SK-N-SH (cell line): Measurements from ENCODE around the gene GNAL. TPM values are rescaled to one million over a fixed set of nuclear protein-coding genes. Genes with fewer than 3 reads are reported as not detected.

ENCODE experiments used
- CTCF ChIA-PET: fragments of 300-600, 350-600 bp; formaldehyde crosslinking; extraction: SDS; loops from one replicate; lab custom pipeline; 2021; lab: Yijun Ruan, JAX
- POLR2A ChIA-PET: fragments of 350-600 bp; sonication (Branson Sonifier 250); formaldehyde crosslinking; extraction: SDS; loops from one replicate; lab custom pipeline; 2020; ENCODE audit warnings: antibody characterized with exemption, inconsistent platforms; lab: Yijun Ruan, JAX
- DNase-seq: peaks from one replicate; pipeline ENCODE4 v3.0.0; 2012
- H2AFZ ChIP-seq: fragments of 200-600 bp; sonication (generic); 2 replicates; pipeline ENCODE4 v1.8.1; 2016; ENCODE audit warnings: antibody characterized with exemption, mild to moderate bottlenecking, low read depth
- H3F3A ChIP-seq: fragments of 200-600 bp; sonication (generic); replicated peaks from 2 replicates; pipeline ENCODE3; 2016; ENCODE audit warnings: antibody characterized with exemption, mild to moderate bottlenecking; ENCODE audit not compliant: insufficient read depth
- H3K27ac ChIP-seq, 2 experiments: fragments of 200-500 bp in 1 of 2; fragments of 200-600 bp in 1 of 2; sonication (Bioruptor generic) in 1 of 2; sonication (generic), shearing (Covaris generic) in 1 of 2; 2 replicates each; pipeline versions ENCODE4 v1.5.1 to v1.6.1; 2014 to 2016; ENCODE audit warnings: low read depth in 2 of 2, inconsistent platforms in 1 of 2, low read length in 1 of 2, mild to moderate bottlenecking in 1 of 2, mixed read lengths in 1 of 2
- H3K27me3 ChIP-seq: fragments of 200-600 bp; sonication (generic), shearing (Covaris generic); 2 replicates; pipeline ENCODE4 v1.6.1; 2016; ENCODE audit warnings: mixed run types; ENCODE audit not compliant: insufficient read depth
- H3K36me3 ChIP-seq, 2 experiments: fragments of 200-500 bp in 1 of 2; fragments of 200-600 bp in 1 of 2; sonication (Bioruptor generic) in 1 of 2; sonication (generic) in 1 of 2; replicated peaks in 1 of 2; 2 replicates each; pipeline versions ENCODE3 to v1.5.1; 2014 to 2016; ENCODE audit warnings: low read length in 1 of 2, mild to moderate bottlenecking in 1 of 2; ENCODE audit not compliant: insufficient read depth in 2 of 2, control insufficient read depth in 1 of 2
- H3K4me1 ChIP-seq, 2 experiments: fragments of 200-500 bp in 1 of 2; fragments of 200-600 bp in 1 of 2; sonication (Bioruptor generic) in 1 of 2; sonication (generic), shearing (Covaris generic) in 1 of 2; 2 replicates each; pipeline versions ENCODE4 v1.5.1 to v1.6.1; 2014 to 2016; ENCODE audit warnings: low read depth in 1 of 2, low read length in 1 of 2, mixed run types in 1 of 2; ENCODE audit not compliant: insufficient read depth in 2 of 2, control insufficient read depth in 1 of 2
- H3K4me2 ChIP-seq: fragments of 200-600 bp; sonication (generic), shearing (Covaris generic); 2 replicates; pipeline ENCODE4 v1.6.1; 2017; ENCODE audit warnings: mixed run types
- H3K4me3 ChIP-seq, 2 experiments: fragments of 200-500 bp in 1 of 2; fragments of 200-600 bp in 1 of 2; sonication (Bioruptor generic) in 1 of 2; sonication (generic), shearing (Covaris generic) in 1 of 2; 2 replicates each; pipeline versions ENCODE4 v1.5.1 to v1.8.1; 2014 to 2016; ENCODE audit warnings: low read depth in 2 of 2, inconsistent platforms in 1 of 2, low read length in 1 of 2, mild to moderate bottlenecking in 1 of 2, mixed read lengths in 1 of 2, moderate library complexity in 1 of 2
- H3K79me2 ChIP-seq: fragments of 200-600 bp; sonication (generic); 2 replicates; pipeline ENCODE4 v1.8.1; 2017; ENCODE audit warnings: mild to moderate bottlenecking; ENCODE audit not compliant: insufficient read depth
- H3K9ac ChIP-seq: fragments of 200-600 bp; sonication (generic); 2 replicates; pipeline ENCODE4 v1.6.1; 2017; ENCODE audit warnings: mixed run types
- H3K9me2 ChIP-seq: fragments of 200-600 bp; sonication (generic); 2 replicates; pipeline ENCODE4 v1.6.1; 2017; ENCODE audit warnings: mixed run types
- H3K9me3 ChIP-seq: fragments of 200-600 bp; sonication (generic); 2 replicates; pipeline ENCODE4 v1.6.1; 2017; ENCODE audit warnings: mixed run types, mild to moderate bottlenecking, moderate library complexity
- H4K20me1 ChIP-seq: fragments of 200-600 bp; sonication (generic); 2 replicates; pipeline ENCODE4 v1.6.1; 2017; ENCODE audit warnings: mild to moderate bottlenecking, mixed run types; ENCODE audit not compliant: insufficient read depth
- EZH2phosphoT487 ChIP-seq: fragments of 200-600 bp; sonication (generic); IDR thresholded peaks from 2 replicates; pipeline ENCODE4 v1.6.1; 2017; ENCODE audit warnings: low read depth, mixed run types, mild to moderate bottlenecking, antibody characterized with exemption, moderate library complexity, borderline replicate concordance
- FOSL2 ChIP-seq: IDR thresholded peaks from 2 replicates; pipeline ENCODE4 v1.4.0; 2012; ENCODE audit warnings: low read depth, mild to moderate bottlenecking, moderate library complexity, borderline replicate concordance
- FOXJ3 ChIP-seq: sonication (generic); formaldehyde crosslinking; IDR thresholded peaks from 2 replicates; pipeline ENCODE4 v1.5.1; 2020; ENCODE audit warnings: mild to moderate bottlenecking, missing genetic modification reagents
- FOXM1 ChIP-seq: IDR thresholded peaks from 2 replicates; pipeline ENCODE4 v1.4.0; 2012; ENCODE audit warnings: low read depth, mild to moderate bottlenecking
- MEF2A ChIP-seq: IDR thresholded peaks from 2 replicates; pipeline ENCODE4 v1.4.0; 2012; ENCODE audit warnings: low read depth, borderline replicate concordance
- MXI1 ChIP-seq: IDR thresholded peaks from 2 replicates; pipeline ENCODE4 v1.6.1; 2012; ENCODE audit warnings: mild to moderate bottlenecking, low read depth, low read length, improper control_type of control experiment
- NRF1 ChIP-seq: IDR thresholded peaks from 2 replicates; pipeline ENCODE4 v1.6.1; 2012; ENCODE audit warnings: low read depth, mild to moderate bottlenecking, low read length
- RAD21 ChIP-seq: IDR thresholded peaks from 2 replicates; pipeline ENCODE4 v1.6.1; 2012; ENCODE audit warnings: mild to moderate bottlenecking, low read length
- RXRA ChIP-seq: IDR thresholded peaks from 2 replicates; pipeline ENCODE4 v1.4.0; 2012; ENCODE audit warnings: low read depth, mild to moderate bottlenecking, borderline replicate concordance
- TCF12 ChIP-seq: IDR thresholded peaks from 2 replicates; pipeline ENCODE4 v1.4.0; 2012
- YY1 ChIP-seq: IDR thresholded peaks from 2 replicates; pipeline ENCODE4 v1.4.0; 2012; ENCODE audit warnings: low read depth, mild to moderate bottlenecking
- WGBS: methylation state at CpG from one replicate; pipeline ENCODE4 v1.1.6; 2017; ENCODE audit warnings: low lambda C conversion rate; 5-methylcytosine and 5-hydroxymethylcytosine counted together
- polyA plus RNA-seq, 3 experiments: library from polyadenylated mRNA; depleted of rRNA; stranded (reverse); fragments of >200 nt; gene quantifications; 2 replicates each; pipeline ENCODE4 v1.2.3, GENCODE V29; 2012
- TF ChIP-seq, protein P1 (sequence below): fragments of 200-600 bp; sonication (generic); IDR thresholded peaks from 2 replicates; pipeline ENCODE4 v1.6.1; 2017; ENCODE audit warnings: antibody characterized with exemption, mild to moderate bottlenecking, moderate library complexity
- TF ChIP-seq, protein P2 (sequence below): fragments of 150-350 bp; IDR thresholded peaks from 2 replicates; pipeline ENCODE4 v1.6.1; 2016; ENCODE audit warnings: mild to moderate bottlenecking, low read depth, low read length

Gene GNAL
- polyA plus RNA-seq, 1 of the 3 experiments (the other 2 are of a cell fraction) = 0.13 TPM

DNA sequence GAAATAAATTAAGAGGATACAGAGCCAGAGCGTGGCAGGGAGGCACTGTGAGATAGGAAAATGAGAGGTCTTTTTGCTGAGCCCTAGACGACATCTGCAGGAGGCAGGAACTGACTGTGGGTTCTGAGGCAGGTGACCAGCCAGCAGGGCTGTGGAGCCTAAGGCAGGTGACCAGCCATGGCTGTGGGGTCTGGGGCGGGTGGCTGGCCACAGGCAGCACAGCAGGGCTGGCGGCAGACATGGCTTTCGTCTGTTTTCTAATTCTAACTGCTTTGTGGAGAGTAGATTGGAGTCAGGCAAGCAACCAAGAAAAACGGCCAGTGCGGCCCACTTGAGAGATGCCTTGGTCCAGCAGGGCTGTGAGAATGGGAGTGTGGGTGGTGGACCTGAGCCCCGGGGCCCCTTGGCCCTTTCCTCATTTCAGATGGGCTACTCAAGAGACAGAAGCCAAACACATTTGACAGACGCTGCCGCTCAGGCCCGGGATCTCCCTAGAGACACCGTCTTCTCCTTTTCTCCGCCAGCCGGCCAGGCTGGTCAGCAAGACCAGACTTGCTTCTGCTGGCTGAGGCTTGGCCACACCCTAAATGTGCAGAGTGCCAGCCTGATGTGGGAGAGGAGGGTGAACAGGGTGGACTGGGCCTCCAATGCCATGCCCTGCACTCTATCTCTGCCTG is 19.7 kb upstream of the GNAL start:
- Histone ChIP-seq H3K27me3 (peaks cover 86% of the 10 kb centered on the region), H3K9me2 (no peaks in the 10 kb centered on the region), H4K20me1 (no peaks in the 10 kb centered on the region), H3K4me3 (no peak overlapping the region)
- TF ChIP-seq YY1 (no peak), NRF1 (no peak), TCF12 (no peak), FOXJ3 (CRISPR knock-in tag) (no peak), MXI1 (no peak), RAD21 (no peak)
- TF ChIP-seq, protein P1, sequence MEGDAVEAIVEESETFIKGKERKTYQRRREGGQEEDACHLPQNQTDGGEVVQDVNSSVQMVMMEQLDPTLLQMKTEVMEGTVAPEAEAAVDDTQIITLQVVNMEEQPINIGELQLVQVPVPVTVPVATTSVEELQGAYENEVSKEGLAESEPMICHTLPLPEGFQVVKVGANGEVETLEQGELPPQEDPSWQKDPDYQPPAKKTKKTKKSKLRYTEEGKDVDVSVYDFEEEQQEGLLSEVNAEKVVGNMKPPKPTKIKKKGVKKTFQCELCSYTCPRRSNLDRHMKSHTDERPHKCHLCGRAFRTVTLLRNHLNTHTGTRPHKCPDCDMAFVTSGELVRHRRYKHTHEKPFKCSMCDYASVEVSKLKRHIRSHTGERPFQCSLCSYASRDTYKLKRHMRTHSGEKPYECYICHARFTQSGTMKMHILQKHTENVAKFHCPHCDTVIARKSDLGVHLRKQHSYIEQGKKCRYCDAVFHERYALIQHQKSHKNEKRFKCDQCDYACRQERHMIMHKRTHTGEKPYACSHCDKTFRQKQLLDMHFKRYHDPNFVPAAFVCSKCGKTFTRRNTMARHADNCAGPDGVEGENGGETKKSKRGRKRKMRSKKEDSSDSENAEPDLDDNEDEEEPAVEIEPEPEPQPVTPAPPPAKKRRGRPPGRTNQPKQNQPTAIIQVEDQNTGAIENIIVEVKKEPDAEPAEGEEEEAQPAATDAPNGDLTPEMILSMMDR = no peak
- TF ChIP-seq, protein P2, sequence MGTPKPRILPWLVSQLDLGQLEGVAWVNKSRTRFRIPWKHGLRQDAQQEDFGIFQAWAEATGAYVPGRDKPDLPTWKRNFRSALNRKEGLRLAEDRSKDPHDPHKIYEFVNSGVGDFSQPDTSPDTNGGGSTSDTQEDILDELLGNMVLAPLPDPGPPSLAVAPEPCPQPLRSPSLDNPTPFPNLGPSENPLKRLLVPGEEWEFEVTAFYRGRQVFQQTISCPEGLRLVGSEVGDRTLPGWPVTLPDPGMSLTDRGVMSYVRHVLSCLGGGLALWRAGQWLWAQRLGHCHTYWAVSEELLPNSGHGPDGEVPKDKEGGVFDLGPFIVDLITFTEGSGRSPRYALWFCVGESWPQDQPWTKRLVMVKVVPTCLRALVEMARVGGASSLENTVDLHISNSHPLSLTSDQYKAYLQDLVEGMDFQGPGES = no peak
- TF ChIP-seq, all 33 proteins: peak for 0
- Histone ChIP-seq H3K9me3 (no peaks in the 10 kb centered on the region), H3K9ac (no peak overlapping the region), H3K27ac (no peak overlapping the region), H3K4me1 (no peaks in the 10 kb centered on the region), H2AFZ (no peak overlapping the region), H3K79me2 (no peaks in the 10 kb centered on the region), H3K36me3 (no peaks in the 10 kb centered on the region), H3F3A (no peaks in the 10 kb centered on the region), H3K4me2 (no peak overlapping the region)
- whole genome bisulfite sequencing = 13% methylated on average over 14 of the region's 14 CpGs
- CTCF ChIA-PET = interaction anchor here (1.4 kb wide), 1 partner anchor 14 kb away, joined by 7 read pairs; no protein-coding TSS in a partner anchor
- DNase-seq = no peak
- POLR2A ChIA-PET = interaction anchor here (0.9 kb wide), 1 partner anchor 10 kb away, joined by 3 read pairs; no protein-coding TSS in a partner anchor

DNA sequence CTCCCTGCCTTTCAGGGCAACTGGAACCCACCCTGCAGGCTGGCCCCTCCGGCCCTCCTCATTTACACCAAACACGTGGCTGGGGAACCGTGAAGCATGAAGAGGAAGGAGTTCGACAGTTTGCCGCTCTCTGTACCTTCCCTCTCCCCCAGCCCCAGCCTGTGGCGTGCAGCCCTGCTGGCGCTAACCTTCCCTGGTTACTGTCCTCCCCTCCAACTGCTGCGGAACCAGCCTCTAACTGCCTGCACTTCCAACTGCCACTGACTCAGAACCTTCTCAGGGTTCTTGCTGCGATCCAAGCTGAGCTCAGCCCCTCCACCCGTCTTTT is 19.2 kb upstream of the GNAL start:
- no peaks in the 10 kb centered on the region for H3K36me3 ChIP-seq
- DNase-seq = no peak

More for the DNA sequence above, 19.2 kb upstream of the GNAL start:
- no peak overlapping the region for H3K4me2 ChIP-seq
- H3K9me3 ChIP-seq = no peaks in the 10 kb centered on the region
- H3K27me3 ChIP-seq = peaks cover 84% of the 10 kb centered on the region
- ChIA-PET POLR2A (interaction anchor here (0.9 kb wide), 1 partner anchor 10 kb away, joined by 3 read pairs; no protein-coding TSS in a partner anchor), CTCF (interaction anchor here (1.4 kb wide), 1 partner anchor 14 kb away, joined by 7 read pairs; no protein-coding TSS in a partner anchor)
- no peaks in the 10 kb centered on the region for H3K9me2 ChIP-seq
- no peaks in the 10 kb centered on the region for H3F3A ChIP-seq
- no peak overlapping the region for H3K27ac ChIP-seq
- no peak overlapping the region for H2AFZ ChIP-seq
- H3K9ac ChIP-seq = no peak overlapping the region
- WGBS = 4% methylated on average over 10 of the region's 10 CpGs
- H3K4me3 ChIP-seq = no peak overlapping the region
- H3K79me2 ChIP-seq = no peaks in the 10 kb centered on the region
- no peaks in the 10 kb centered on the region for H4K20me1 ChIP-seq
- TF ChIP-seq RXRA (no peak), NRF1 (no peak), MEF2A (no peak), EZH2phosphoT487 (no peak), FOXJ3 (CRISPR knock-in tag) (no peak), YY1 (no peak), FOSL2 (no peak), FOXM1 (no peak), RAD21 (no peak)
- TF ChIP-seq, protein P1 = no peak
- TF ChIP-seq, protein P2 = no peak
- no peaks in the 10 kb centered on the region for H3K4me1 ChIP-seq
